Measurements from ENCODE around the gene YIPF4.

- no peak for TF ChIP-seq SP1 (IDR thresholded peaks at IDR 0.05)
- TF ChIP-seq FOXK2 (IDR thresholded peaks at IDR 0.05), result no peak
- TF ChIP-seq NFRKB (IDR thresholded peaks at IDR 0.05), result no peak
- no peak for TF ChIP-seq ELF4 (IDR thresholded peaks at IDR 0.05)
- no peak for TF ChIP-seq ZNF384 (IDR thresholded peaks at IDR 0.05)
- TF ChIP-seq FOXM1 (IDR thresholded peaks at IDR 0.05; ENCODE audit: borderline replicate concordance), result no peak
- TF ChIP-seq PKNOX1 (IDR thresholded peaks at IDR 0.05), result no peak
- TF ChIP-seq L3MBTL2 (conservative IDR thresholded peaks at IDR 0.05), result no peak
These were observed 45.7 kb upstream of the YIPF4 start for GRCh38 chr2:32231959-32232358.
